GM19240 (cell line): Measurements from ENCODE around the gene PRPF4.

Source experiments
- DNase-seq: peaks from one replicate; pipeline ENCODE4 v3.0.0; 2011; ENCODE audit warnings: low spot score; ENCODE audit not compliant: insufficient read length

The PRPF4 gene

DNA sequence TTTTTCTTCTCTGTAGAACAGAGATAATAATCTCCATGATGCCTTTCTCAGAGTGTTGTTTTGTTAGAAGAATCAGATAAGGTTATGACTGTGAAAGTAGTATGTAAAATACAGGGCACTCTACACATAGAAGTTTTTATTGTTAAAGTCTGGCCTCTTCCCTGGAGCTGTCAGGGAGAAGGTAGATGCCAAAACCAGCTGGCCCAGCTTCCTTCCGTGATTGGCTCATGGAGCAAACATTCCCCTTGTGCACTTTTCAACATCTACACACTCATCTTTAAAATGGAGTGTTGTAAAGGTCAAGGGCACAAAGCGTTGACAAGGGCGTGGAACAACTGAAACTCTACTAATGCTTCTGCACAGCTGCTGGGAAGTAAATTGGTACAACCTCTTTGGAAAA, 35.1 kb downstream of the PRPF4 start:
- DNase-seq = no peak

DNA sequence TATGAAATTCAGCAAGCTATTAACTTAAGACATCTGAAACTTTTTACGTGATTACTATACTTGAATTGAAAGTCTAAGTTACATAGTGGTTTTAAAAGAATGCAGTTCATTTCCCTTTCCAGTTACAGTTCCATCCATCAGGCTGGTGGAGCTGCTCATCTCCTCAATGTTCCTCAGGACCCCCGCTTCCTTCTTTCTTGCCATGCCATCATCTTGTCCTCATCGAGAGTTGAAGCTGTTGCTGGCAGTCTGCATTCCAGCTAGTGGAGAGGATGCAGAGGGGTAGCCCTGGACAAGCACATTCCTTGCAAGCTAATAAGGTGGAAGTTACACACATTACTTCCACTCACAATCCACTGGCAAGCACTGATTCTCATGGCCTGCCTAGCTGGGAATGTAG, 36.5 kb downstream of the PRPF4 start:
- no peak for DNase-seq

DNA sequence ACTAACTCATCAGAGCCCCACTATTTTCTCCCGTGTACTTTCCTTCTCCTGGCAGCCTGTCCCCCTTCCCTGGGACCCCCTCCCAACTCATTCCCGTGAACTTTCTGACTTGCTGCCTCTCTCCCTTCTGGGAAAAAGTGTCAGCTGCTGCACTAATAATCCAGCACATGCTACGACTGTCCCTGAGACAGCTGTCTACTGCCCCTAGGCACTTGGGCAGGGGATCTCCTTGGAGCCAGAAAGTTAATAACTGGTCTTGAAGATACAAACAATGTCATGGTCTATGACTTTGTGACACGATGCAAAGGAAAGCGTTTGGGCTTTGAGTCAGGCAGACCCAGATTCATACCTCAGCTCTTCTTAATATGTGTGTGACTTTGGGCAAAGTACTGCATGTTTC, 37.8 kb downstream of the PRPF4 start:
- no peak for DNase-seq

DNA sequence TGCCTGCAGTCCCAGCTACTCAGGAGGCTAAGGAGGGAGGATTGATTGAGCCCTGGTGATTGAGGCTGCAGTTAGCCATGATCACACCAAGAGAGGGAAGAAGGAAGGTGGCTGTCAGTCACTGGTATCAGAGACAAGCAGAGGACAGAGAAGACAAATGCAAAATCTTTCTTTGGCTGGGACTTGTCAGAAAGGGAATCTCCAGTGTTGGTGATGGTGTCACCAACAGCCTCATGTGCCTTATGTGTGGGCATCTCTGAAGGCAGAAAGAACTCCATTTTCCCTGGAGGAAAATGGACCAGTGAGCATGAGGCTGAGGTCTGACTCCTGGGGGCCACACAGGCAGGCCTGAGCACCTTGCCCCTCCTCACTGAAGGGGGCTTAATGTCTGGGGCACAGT, 39.8 kb downstream of the PRPF4 start:
- DNase-seq = no peak

DNA sequence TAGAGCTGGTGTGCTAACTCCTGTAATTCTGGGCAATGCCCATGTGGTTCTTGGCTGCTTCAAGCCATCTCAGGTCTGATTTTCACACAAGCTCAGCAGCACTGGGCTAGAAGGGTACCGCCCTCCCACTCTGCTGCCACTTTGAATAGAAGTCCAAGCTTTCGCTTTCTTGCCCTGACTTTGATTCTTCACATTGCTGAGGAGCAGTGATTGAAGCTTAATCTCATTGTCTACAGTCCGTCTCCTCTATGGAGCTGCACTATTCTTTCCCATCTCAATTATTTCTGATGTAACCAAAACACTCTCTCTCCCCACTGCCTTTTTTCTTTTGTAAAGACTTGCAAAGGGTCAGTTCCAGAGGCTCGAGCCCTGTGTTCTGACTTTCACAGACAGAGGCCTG, 40.6 kb downstream of the PRPF4 start:
- DNase-seq = no peak

DNA sequence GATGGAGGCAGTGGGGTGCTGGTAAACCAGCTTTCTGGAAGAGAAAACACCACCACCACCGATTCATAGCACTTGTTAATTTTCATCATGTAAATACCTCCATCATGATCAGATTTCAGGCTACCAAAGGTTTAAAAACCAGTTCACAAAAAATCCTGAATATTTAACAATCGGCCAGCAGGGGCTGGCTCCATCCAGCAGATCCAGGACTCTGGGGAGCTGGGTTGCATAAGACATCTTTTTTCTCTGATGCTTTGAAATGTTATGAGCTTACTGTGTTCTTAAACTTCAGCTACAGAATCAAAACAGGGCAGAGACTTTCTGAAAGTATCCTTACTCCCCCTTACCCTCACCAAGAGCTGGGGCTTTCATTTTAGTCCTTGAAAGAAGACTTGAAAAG, 42.3 kb downstream of the PRPF4 start:
- DNase-seq = no peak

DNA sequence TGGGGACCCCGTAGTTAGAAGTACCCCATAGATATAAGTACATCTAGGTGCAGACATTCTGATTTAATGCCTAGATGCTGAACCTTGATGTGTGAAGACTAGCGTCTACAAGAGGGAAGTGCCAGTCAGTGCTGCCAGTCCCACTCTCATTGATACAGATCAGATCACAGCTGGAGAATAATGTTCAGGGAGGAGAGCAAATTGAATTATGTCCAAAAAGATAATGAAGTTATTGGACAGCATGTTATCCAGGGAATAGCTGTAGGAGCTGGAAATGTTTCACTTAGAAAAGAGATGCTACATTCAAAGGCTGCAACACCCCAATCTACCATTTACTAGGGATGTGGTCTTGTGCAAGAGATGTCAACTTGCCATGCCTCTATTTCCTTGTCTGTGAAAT, 43.6 kb downstream of the PRPF4 start:
- no peak for DNase-seq

DNA sequence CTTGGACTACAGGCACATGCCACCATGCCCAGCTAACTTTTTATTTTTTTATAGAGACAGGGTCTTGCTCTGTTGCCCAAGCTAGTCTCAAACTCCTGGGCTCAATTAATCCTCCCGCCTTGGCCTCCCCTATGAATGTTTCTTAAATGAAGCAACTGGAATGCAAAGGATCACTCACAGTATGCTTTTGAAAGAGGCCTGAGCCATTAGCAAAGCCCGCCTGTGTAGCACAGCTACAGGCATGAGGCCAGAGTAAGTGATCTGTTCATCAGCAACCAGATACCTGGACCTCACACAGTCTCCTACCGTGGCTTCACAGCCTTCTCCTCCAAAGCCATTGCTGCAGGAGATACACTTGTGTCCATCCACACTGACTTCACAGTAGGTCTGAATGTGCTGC, 44.6 kb downstream of the PRPF4 start:
- DNase-seq = no peak

DNA sequence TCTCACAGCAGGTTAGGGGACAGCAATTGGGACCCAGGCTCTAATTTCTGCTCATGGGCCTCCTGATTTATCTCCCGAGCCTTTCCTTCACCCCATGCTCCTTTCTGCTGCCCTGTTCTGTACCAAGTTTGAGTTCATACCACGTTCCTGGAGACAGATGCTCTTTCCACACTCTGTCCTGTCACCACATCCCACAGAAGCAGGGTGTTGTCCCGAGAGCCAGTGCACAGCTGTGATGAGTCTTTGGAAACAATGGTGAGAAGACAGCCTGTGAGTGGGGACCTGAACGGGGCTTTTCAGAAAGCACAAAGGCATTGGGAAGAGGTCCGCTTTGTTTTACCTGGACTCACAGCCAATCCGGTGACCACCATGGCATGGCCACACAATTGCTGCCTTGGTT, 47.2 kb downstream of the PRPF4 start:
- no peak for DNase-seq

DNA sequence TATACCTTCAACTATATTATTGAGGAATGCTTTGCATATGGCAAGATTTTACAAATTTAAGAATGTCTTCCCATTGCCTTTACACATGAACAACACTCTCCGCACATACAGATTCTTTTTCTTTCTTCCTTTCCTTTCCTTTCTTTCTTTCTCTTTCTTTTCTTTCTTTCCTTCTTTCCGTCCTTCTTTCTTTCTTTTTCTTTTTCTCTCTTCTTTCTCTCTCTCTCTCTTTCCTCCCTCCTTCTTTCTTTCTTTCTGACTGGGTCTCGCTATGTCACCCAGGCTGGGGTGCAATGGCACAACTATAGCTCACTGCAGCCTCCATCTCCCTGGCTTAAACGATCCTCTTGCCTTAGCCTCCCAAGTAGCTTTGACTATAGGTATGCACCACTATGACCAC, 50.8 kb downstream of the PRPF4 start:
- DNase-seq = no peak

DNA sequence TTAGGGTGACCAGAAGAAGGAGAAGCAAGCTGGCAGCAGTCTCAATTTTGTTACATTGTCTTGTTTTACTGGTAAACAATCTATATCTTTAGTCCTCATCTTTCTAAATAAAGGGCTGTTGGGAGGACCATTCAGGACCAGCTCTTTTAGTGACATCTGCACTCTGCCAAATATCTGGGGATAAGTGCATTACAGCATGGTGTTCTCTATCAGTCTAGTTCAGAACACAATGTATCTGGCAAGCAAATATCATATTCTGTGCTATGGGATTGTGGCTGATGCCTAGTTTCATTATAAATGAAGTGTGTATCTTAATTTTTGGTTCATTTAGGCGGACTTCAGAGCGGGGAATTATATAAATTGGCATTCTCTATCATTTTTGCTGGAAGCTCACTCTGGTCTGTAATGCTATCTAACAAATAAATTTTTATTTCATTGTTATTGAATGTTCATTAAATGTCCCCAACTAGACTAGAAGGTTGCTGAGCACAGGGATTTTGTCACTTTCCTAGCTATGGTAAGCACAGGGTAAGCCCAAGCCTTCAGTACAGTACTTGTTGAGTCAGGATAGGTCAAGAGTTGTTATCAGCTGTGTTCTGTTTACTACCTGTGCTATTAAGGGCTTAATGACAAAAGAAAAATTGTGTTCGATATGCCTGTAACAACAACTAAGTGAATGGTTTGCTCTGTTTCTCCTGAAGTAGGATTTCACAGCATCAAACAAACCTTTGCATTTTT, 52.8 kb downstream of the PRPF4 start:
- no peak for DNase-seq

DNA sequence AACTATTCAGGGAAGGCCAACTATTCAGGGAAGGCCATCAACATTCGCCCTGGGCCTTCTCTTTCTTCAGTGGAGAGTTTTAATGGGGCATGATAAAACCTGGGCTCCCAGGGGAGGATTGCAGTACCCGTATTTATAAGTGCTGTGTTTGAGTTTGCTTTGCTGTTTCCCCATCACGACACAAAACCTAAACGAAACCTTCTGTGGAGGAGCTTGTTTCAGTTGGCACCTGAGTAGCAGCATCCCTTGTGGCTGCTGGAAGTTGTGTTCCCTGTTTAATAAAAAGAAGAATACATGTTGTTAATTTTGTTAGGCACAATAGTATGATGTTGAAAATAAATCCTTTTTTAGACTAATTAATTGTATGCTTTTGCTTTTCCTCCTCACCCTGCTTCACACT, 56.3 kb downstream of the PRPF4 start:
- DNase-seq = no peak

DNA sequence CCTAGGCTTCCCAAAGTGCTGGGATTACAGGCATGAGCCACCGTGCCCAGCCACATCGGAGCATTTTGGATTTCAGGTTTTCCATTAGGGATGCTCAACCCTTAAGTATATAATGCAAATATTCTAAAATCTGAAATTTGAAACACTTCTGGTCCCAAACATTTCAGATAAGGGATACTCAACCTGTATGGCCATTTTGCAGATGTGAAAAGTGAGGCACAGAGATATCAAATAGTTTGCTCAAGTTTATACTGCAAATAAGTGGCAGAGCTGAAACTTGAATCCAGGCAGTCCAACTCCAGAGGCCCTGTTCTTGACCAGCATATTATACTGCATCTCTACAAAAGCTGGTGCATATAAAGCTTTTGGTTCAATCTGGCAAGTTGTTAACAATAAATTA, 62.3 kb downstream of the PRPF4 start:
- DNase-seq = no peak

DNA sequence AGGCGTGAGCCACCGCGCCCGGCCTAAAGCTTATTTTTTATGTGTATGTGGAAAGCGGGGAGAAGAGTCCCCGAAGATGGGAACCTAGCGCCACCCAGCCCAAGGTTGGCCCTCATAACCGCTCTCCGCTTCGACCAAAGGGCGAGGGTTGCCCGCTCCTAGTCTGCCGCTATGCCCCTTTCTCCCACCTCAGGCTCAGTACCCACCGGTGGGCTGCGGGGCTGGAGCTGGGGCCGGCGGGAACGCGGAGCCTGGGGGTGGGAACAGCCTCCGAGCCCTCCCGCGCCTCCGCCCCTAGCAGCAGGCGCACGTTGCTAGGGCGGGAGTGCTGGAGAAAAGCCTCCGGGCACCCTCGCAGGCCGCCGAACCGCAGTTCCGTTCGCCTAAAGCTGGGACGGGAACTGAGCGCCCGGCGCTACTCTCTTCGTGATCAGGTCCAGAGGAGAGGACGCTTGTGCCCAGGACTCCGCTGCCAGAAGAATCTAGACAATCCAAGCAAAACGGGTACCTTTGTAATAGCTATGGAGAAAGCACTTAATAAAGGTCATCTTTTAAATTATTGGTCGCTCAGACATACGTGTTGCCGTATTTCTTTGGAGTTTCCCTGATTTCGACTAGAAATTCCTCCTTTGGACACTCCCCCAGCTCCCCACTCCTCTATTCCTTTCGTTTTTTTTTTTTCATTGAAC, 64.7 kb downstream of the PRPF4 start, which contains the start of gene WDR31:
WDR31 (minus strand) TSS at position 265 of the 689 bp plus-strand sequence. CDS start 8,253 bp downstream, outside the sequence.
- DNase-seq = peak; percentile 90

DNA sequence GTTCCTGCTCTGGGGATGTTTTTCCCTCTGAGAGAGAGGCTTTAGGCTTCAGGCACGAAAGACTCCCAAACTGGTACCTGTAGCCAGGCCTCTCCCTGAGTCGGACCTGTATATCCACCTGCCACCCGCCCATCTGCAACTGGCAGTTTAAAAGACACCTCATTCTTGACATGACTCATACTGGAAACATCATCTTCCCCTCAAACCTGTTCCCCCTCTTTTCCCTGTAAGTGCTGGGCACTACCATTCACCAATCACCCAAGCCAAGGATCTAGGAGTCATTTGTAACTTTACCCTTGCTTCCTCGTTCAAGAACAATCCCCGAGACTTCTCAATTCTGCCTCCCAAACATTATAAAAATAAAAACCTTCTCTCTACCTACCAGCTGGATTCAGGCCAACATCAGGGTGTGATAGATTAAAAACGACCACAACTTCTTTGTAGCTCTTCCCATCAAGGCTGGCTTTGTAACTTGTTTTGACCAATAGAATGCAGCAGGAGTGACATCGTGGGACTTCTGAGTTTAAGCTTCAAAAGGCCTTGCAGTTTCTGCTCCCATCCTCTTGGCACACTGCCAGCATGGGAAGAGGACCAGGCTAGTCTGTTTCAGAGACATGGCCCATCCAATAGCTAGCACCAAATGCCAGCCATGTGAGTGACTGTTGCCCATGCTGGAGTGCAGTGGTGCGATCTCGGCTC, 66.4 kb downstream of the PRPF4 start:
- DNase-seq = no peak
